GM13977 (cell line): ENCODE results near the gene CTSH.
A peak's percentile ranks its signal among the peaks of the same experiment; 100 is the strongest.

Experiments
- DNase-seq: peaks from one replicate; pipeline ENCODE4 v3.0.0; 2012; ENCODE audit warnings: low spot score
- in situ Hi-C: fragments of 300-500 bp; cut with MboI; formaldehyde crosslinking; loops from one replicate; pipeline ENCODE4 v1.12.0; 2022; ENCODE audit warnings: low sequenced_read_pairs, low pct_unique_long_range_greater_than_20kb, mixed read lengths, inconsistent platforms; ENCODE audit not compliant: unreplicated experiment
- TF ChIP-seq, protein P1 (sequence below): IDR thresholded peaks from 2 replicates; pipeline ENCODE4 v1.5.1; 2012; ENCODE audit warnings: mild to moderate bottlenecking, control low read depth; ENCODE audit not compliant: insufficient read depth; ENCODE audit errors: extremely low read depth, missing control alignments

Gene CTSH

DNA sequence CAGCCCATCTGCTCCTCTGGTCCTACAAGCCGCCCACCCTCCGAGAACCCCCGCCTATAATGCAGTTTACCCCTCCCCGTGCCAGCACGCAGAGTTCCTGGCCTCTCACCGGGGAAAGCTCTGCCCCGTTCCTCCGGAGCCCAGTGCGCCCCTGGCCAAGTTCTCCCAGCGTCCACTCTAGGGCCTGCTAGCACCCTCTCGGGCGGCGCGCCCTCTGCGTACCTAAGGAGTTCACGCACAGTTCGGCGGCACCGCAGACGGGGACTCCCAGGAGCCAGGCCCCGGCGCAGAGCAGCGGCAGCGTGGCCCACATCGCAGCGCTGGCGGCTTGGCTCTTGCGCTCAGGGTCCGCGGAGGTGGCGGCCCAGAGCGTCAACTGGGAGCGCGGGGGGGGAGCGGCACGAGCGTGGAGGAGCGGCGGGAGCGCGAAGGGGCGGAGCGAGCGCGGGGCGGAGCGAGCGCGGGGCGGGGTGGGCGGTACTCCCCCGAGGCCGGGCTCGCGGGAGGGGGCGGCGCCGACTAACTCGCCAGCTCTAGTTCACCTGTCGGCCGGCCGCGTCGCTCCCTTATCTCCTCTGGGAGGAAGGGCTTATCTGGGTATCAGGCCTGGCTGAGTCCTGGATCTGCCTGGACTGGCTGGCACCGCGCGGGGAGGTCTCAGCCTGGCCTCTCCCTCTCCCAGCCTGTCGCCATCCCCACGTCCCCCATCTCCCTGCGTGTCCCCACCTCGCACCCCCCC lies at the start of gene CTSH:
TSS of gene CTSH (minus strand) at position 378 of the 739 bp plus-strand sequence. CDS start at position 313, 65 bp downstream.
- DNase-seq = peak; percentile 94
- TF ChIP-seq, protein P1, sequence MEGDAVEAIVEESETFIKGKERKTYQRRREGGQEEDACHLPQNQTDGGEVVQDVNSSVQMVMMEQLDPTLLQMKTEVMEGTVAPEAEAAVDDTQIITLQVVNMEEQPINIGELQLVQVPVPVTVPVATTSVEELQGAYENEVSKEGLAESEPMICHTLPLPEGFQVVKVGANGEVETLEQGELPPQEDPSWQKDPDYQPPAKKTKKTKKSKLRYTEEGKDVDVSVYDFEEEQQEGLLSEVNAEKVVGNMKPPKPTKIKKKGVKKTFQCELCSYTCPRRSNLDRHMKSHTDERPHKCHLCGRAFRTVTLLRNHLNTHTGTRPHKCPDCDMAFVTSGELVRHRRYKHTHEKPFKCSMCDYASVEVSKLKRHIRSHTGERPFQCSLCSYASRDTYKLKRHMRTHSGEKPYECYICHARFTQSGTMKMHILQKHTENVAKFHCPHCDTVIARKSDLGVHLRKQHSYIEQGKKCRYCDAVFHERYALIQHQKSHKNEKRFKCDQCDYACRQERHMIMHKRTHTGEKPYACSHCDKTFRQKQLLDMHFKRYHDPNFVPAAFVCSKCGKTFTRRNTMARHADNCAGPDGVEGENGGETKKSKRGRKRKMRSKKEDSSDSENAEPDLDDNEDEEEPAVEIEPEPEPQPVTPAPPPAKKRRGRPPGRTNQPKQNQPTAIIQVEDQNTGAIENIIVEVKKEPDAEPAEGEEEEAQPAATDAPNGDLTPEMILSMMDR = no peak
- in situ Hi-C loops = no loop called here

DNA sequence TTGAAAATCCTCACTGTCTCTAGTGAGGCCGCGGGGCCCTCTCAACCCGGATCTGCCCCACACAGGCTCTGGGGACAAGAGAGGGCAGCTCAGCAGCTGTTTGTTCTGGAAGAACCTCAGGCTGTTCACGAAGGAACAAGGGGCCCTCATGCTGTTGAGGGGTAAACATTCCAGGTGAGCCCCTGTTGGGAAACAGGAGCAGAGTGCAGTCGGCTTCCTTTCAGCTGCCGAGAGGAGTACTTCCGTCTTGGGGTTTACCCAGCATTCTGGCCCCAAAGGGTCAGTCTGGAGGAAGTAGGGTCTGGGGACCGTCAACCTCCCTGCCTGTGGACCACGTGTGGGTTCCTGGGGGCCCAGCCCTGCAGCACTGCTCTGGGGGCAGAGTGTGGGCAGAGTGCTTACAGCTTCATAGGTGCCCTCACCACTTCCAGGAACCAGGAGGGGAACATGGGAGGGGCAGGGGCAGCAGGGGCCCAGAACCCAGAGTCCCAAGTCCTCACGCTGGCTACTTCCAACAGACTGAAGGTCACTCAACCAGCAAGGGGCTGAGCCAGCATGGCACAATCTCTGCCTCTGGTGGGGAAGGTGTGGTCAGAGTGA lies 49.2 kb upstream of the CTSH start:
- TF ChIP-seq, protein P1 = no peak
- DNase-seq = no peak
- in situ Hi-C loops = no loop called here

GRCh38 chr15:78993257-78993930 lies 48.5 kb upstream of the CTSH start:
- no peak for DNase-seq
- TF ChIP-seq, protein P1 = no peak
- in situ Hi-C loops = no loop called here

- in situ Hi-C loops = no loop called here
- DNase-seq = no peak
- TF ChIP-seq, protein P1 = no peak
These were observed 47.8 kb upstream of the CTSH start for GRCh38 chr15:78992416-78993256.

DNA sequence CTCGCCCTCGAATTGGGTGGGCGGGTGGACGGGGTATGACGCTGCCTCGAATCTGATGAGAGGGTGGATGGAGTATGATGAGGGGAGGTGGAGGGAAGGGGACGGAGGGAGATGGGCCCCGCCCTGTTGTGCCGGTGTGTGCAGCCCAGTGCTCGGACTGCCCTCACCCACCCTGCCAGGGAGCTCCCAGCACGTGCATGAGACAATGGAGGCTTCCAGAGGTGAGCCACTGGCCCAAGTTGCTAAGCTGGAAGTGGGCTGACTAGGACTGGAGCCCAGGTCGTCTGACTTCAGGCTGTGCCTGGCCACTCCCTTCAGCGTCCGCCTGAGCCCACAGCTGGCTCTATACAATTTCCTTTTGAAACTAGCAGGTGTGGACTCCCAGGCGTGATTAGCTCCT lies 47.0 kb upstream of the CTSH start:
- TF ChIP-seq, protein P1 = no peak
- no peak for DNase-seq
- in situ Hi-C loops = no loop called here

GRCh38 chr15:78991476-78991875 lies 46.6 kb upstream of the CTSH start:
- TF ChIP-seq, protein P1 = no peak
- in situ Hi-C loops = no loop called here
- no peak for DNase-seq
